Heart left ventricle (tissue), 13 donors: ENCODE results near the gene EIF3J.

Experiments
- CTCF ChIP-seq, 12 donors: fragments of 200-600 bp; sonication (generic) in 4 of 12; IDR thresholded peaks; one replicate each; pipeline versions ENCODE4 v1.5.0 to v1.8.0; 2018 to 2022; ENCODE audit warnings: antibody characterized with exemption in 12 of 12, mild to moderate bottlenecking in 5 of 12
- POLR2A ChIP-seq, 2 donors: fragments of 450-650 bp; IDR thresholded peaks; one replicate each; pipeline ENCODE4 v1.6.1; 2017; ENCODE audit warnings: antibody characterized with exemption in 2 of 2, mild to moderate bottlenecking in 2 of 2, moderate library complexity in 2 of 2
- donor health status: ischemic (EF 13 %, LVEDD 7.1; RV severe dilation, severe dysfunction).
- donor health status: DM: no; HTN: yes; CAD: no.
- donor health status: DM: no; HTN: no; CAD: no.
- donor health status: ischemic (EF 25% LVEDD 6.9; RV normal size, moderate dysfunction).
- donor health status: ischemic (EF 25% LVEDD 5.7; RV mildly dilated, moderate dysfunction).
- donor health status: ischemic (EF 35%, LVEDD 5.7; RV mildly dilated, moderate dysfunction).
- donor health status: nonischemic (EF 11% LVEDD 7.7; RV severe dilation, severe dysfunction).
- donor health status: DM: yes; HTN: yes; CAD: no.
- donor health status: PGD.
- donor health status: ischemic (EF 29% LVEDD 5.4; RV normal size, mild dysfunction).
- donor health status: nonischemic (EF 23%, LVEDD 6.1; RV moderate dilation, normal function).

GRCh38 chr15:44525018-44525417 lies 11.9 kb upstream of the EIF3J start:
- TF ChIP-seq CTCF (IDR thresholded peaks at IDR 0.05) (no peak), POLR2A (IDR thresholded peaks at IDR 0.05) (no peak)
